ENCODE data around the gene PHACTR1. TPM values are rescaled to one million over a fixed set of nuclear protein-coding genes. Genes with fewer than 3 reads are reported as not detected.

The PHACTR1 gene
- total and polyA plus RNA-seq, 12 donors: 6.3 to 150 (median 79.9) TPM

- Histone ChIP-seq H3K27me3 (peaks cover 4 to 62% (median 50%) of the 10 kb centered on the region in 7 donors), H3K4me3 (no peak overlapping the region), H3K27ac (no peak overlapping the region), H3K9me3 (peaks cover 0 to 6% (median 0%) of the 10 kb centered on the region in 11 donors), H3K36me3 (no peaks in the 10 kb centered on the region), H3K4me1 (peaks cover 0 to 8% (median 0%) of the 10 kb centered on the region in 9 donors)
- intact Hi-C loops (cut with DNase I): no loop called here
- TF ChIP-seq, protein P1, sequence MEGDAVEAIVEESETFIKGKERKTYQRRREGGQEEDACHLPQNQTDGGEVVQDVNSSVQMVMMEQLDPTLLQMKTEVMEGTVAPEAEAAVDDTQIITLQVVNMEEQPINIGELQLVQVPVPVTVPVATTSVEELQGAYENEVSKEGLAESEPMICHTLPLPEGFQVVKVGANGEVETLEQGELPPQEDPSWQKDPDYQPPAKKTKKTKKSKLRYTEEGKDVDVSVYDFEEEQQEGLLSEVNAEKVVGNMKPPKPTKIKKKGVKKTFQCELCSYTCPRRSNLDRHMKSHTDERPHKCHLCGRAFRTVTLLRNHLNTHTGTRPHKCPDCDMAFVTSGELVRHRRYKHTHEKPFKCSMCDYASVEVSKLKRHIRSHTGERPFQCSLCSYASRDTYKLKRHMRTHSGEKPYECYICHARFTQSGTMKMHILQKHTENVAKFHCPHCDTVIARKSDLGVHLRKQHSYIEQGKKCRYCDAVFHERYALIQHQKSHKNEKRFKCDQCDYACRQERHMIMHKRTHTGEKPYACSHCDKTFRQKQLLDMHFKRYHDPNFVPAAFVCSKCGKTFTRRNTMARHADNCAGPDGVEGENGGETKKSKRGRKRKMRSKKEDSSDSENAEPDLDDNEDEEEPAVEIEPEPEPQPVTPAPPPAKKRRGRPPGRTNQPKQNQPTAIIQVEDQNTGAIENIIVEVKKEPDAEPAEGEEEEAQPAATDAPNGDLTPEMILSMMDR (IDR thresholded peaks at IDR 0.05): no peak
- 29 to 32% methylated on average over 10 of the region's 10 CpGs for whole genome bisulfite sequencing, 2 donors
- ATAC-seq (peak in 3 of 8 donors; percentile 52 to 65 (median 59)), DNase-seq (peak; percentile 43 to 46)
Observed at GRCh38 chr6:12751694-12752325, 35.2 kb downstream of the PHACTR1 start.

DNA sequence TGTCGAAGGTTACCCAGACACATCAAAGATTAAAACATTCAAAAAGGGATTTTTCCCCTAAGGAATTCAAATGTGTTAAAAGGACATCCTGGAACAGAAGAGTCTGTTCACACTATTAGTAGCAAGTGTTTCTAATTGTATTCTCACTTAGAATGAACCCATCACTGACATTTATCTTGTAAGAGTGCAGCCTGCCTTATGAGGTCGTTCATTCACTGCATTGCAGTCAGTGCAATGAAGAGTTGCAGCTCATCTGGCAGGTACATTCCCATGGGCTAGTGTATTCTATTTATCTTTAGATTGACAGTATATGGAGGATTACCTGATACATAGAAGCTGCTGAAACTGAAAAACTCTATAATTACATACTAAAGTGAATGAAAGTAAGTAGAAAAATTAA is 36.5 kb downstream of the PHACTR1 start:
- intact Hi-C loops (cut with DNase I): no loop called here
- no peak for ATAC-seq
- H3K27ac ChIP-seq: no peak overlapping the region
- peaks cover 0 to 8% (median 0%) of the 10 kb centered on the region in 9 donors for H3K4me1 ChIP-seq
- H3K4me3 ChIP-seq: no peak overlapping the region
- H3K27me3 ChIP-seq: peaks cover 4 to 58% (median 38%) of the 10 kb centered on the region in 7 donors
- H3K36me3 ChIP-seq: no peaks in the 10 kb centered on the region
- no peak for DNase-seq
- peaks cover 0 to 6% (median 0%) of the 10 kb centered on the region in 11 donors for H3K9me3 ChIP-seq
- 71 to 75% methylated on average over 2 of the region's 2 CpGs for WGBS, 2 donors
- TF ChIP-seq, protein P1 (IDR thresholded peaks at IDR 0.05): no peak

DNA sequence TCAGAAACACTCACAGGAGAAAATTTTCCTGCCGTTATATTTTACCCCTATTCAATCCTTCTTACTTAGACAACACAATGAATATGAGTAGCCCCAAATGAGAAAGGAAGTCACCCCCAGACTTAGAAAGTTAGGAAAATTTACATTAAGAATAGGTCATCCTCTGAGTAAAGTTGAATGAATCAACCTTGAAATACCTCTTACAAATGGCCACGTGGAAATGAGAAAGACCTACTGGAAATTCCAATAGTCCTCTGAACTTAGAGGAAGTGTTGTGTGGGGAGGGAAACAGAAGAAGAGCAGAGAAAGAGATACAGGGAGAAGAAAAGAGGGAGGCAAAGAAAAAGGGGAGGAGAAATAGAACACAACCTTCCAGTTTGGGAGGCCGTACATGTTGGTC is 43.7 kb downstream of the PHACTR1 start:
- no peaks in the 10 kb centered on the region for H3K9me3 ChIP-seq
- TF ChIP-seq, protein P1 (IDR thresholded peaks at IDR 0.05): no peak
- ATAC-seq (no peak), DNase-seq (no peak)
- intact Hi-C loops (cut with DNase I): no loop called here
- H3K4me1 ChIP-seq: no peaks in the 10 kb centered on the region
- no peak overlapping the region for H3K27ac ChIP-seq
- peaks cover 0 to 28% (median 4%) of the 10 kb centered on the region in 7 donors for H3K27me3 ChIP-seq
- WGBS, 2 donors: 82 to 84% methylated on average over 3 of the region's 3 CpGs
- H3K36me3 ChIP-seq: no peaks in the 10 kb centered on the region
- H3K4me3 ChIP-seq: no peak overlapping the region

DNA sequence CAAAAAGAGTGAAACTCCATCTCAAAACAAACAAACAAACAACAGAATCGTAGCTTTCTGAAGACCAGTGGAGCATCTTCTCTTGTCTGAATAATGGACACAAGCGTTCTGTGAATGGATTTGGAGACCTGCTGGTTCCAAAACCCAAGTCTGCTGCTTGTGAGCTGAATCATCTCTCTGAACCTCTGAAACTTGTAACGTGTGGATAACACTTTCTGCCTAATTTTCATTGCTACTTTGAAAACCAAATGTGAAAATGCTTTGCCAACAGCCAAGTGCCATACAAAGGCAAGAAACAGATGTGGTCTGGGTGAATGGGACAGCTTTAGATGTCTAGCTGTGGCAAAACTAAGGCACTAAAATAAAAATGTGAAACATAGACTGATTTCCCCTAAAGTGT is 44.3 kb downstream of the PHACTR1 start:
- intact Hi-C loops (cut with DNase I): no loop called here
- Histone ChIP-seq H3K4me1 (no peaks in the 10 kb centered on the region), H3K4me3 (no peak overlapping the region), H3K36me3 (no peaks in the 10 kb centered on the region), H3K27me3 (peaks cover 0 to 28% (median 4%) of the 10 kb centered on the region in 7 donors), H3K27ac (no peak overlapping the region), H3K9me3 (no peaks in the 10 kb centered on the region)
- ATAC-seq (no peak), DNase-seq (no peak)
- 67% methylated on average over 3 of the region's 3 CpGs for WGBS, 2 donors
- TF ChIP-seq, protein P1 (IDR thresholded peaks at IDR 0.05): no peak
